Dendritic cell treated with granulocyte-macrophage colony-stimulating factor and Interleukin-4, amounts not matched to agents 40 ng/mL and 50 ng/mL, for 4 days (primary cell): Measurements from ENCODE around the gene POLG.
"Not testable (repeated sequence)": the region's sequence is repeated elsewhere in the genome, so short reads cannot be mapped to it uniquely, and the experiment has no call there.

Source experiments
- H3K27ac Mint-ChIP-seq: one replicate; pipeline ENCODE4 v1.8.0; 2022; ENCODE audit warnings: mild to moderate bottlenecking, mixed read lengths
- H3K27me3 Mint-ChIP-seq: one replicate; pipeline ENCODE4 v1.8.0; 2022; ENCODE audit warnings: mild to moderate bottlenecking, mixed read lengths
- H3K36me3 Mint-ChIP-seq: one replicate; pipeline ENCODE4 v1.8.0; 2022; ENCODE audit warnings: low read depth, mixed read lengths
- H3K4me1 Mint-ChIP-seq: one replicate; pipeline ENCODE4 v1.8.0; 2022; ENCODE audit warnings: low read depth, mixed read lengths
- H3K4me3 Mint-ChIP-seq: one replicate; pipeline ENCODE4 v1.8.0; 2022; ENCODE audit warnings: mild to moderate bottlenecking, moderate library complexity, mixed read lengths
- H3K9me3 Mint-ChIP-seq: one replicate; pipeline ENCODE4 v1.8.0; 2022; ENCODE audit warnings: mixed read lengths
- intact Hi-C: fragments of 100-400 bp; cut with micrococcal nuclease; formaldehyde crosslinking; loops from one replicate; pipeline ENCODE4 v1.15.0; 2022

The POLG gene

GRCh38 chr15:89282631-89283030 is 52.0 kb downstream of the POLG start:
- H3K27me3 Mint-ChIP-seq = no peaks in the 10 kb centered on the region
- peaks cover 18% of the 10 kb centered on the region for H3K36me3 Mint-ChIP-seq
- no peaks in the 10 kb centered on the region for H3K4me1 Mint-ChIP-seq
- intact Hi-C loops = no loop called here
- no peaks in the 10 kb centered on the region for H3K9me3 Mint-ChIP-seq
- H3K27ac Mint-ChIP-seq = no peak overlapping the region
- no peak overlapping the region for H3K4me3 Mint-ChIP-seq

GRCh38 chr15:89278307-89278706 is 56.3 kb downstream of the POLG start:
- H3K4me3 Mint-ChIP-seq = no peak overlapping the region
- H3K27ac Mint-ChIP-seq = no peak overlapping the region
- H3K4me1 Mint-ChIP-seq = no peaks in the 10 kb centered on the region
- H3K27me3 Mint-ChIP-seq = no peaks in the 10 kb centered on the region
- intact Hi-C loops = no loop called here
- H3K9me3 Mint-ChIP-seq = no peaks in the 10 kb centered on the region
- peaks cover 8% of the 10 kb centered on the region for H3K36me3 Mint-ChIP-seq

- intact Hi-C loops = not testable (repeated sequence)
These were observed 57.3 kb downstream of the POLG start for GRCh38 chr15:89277281-89277680.

More at GRCh38 chr15:89277281-89277680, 57.3 kb downstream of the POLG start:
- H3K4me3 Mint-ChIP-seq, H3K9me3 Mint-ChIP-seq, H3K27me3 Mint-ChIP-seq, H3K4me1 Mint-ChIP-seq, H3K27ac Mint-ChIP-seq, H3K36me3 Mint-ChIP-seq: not testable (repeated sequence)
